ENCODE data around the gene SMKR1.
"Not testable (repeated sequence)": the region's sequence is repeated elsewhere in the genome, so short reads cannot be mapped to it uniquely, and the experiment has no call there.

DNA sequence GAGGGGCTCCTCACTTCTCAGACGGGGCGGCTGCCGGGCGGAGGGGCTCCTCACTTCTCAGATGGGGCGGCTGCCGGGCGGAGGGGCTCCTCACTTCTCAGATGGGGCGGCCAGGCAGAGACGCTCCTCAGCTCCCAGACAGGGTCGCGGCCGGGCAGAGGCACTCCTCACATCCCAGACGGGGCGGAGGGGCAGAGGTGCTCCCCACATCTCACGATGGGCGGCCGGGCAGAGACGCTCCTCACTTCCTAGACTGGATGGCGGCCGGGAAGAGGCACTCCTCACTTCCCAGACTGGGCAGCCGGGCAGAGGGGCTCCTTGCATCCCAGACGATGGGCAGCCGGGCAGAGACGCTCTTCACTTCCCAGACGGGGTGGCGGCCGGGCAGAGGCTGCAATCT is 25.9 kb upstream of the SMKR1 start:
- TF ChIP-seq POLR2A (IDR thresholded peaks at IDR 0.05; ENCODE audit: low read depth, low read length); PAX5 (IDR thresholded peaks at IDR 0.05; ENCODE audit: insufficient read depth, low read length, severe bottlenecking); SPI1 (IDR thresholded peaks at IDR 0.05; ENCODE audit: low read depth, low read length); POLR2AphosphoS5 (IDR thresholded peaks at IDR 0.05; ENCODE audit: low read depth, low read length); TAF1 (IDR thresholded peaks at IDR 0.05; ENCODE audit: low read depth, low read length); POU2F2 (IDR thresholded peaks at IDR 0.05; ENCODE audit: low read depth, low read length): not testable (repeated sequence)

Measured in GM12891 (cell line).